CD4-positive, alpha-beta T cell treated with Interleukin-15 for 4 hours (primary cell): ENCODE results near the gene KRTAP19-1.
A peak's percentile ranks its signal among the peaks of the same experiment; 100 is the strongest.

ENCODE experiments used
- DNase-seq: peaks from one replicate; pipeline ENCODE4 v3.0.0-alpha.2; 2020; ENCODE audit warnings: low spot score

Gene KRTAP19-1

DNA sequence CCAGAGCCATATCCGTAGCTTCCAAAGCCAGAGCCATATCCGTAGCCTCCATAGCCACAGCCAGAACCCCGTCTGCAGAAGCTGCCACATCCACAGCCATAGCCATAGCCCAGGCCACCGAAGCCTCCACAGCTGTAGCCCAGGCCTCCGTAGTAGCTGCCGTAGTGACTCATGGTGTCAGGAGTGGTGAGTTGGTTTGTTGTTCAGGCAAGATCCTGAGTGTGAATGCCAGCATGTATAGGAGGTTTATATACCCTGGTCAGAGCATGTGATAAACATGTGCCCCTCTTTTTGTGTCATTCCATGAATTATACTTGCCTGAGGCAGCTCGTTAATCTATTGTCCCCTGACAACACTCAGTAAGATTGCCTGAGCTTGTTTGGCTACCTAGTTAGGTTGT lies at the start of gene KRTAP19-1:
Gene KRTAP19-1, minus strand, starts transcription at position 223 of the 400 bp plus-strand sequence. Its CDS starts 50 bp downstream, at position 173.
- no peak for DNase-seq

GRCh38 chr21:30518876-30519275 lies 38.7 kb upstream of the KRTAP19-1 start:
- DNase-seq = no peak

DNA sequence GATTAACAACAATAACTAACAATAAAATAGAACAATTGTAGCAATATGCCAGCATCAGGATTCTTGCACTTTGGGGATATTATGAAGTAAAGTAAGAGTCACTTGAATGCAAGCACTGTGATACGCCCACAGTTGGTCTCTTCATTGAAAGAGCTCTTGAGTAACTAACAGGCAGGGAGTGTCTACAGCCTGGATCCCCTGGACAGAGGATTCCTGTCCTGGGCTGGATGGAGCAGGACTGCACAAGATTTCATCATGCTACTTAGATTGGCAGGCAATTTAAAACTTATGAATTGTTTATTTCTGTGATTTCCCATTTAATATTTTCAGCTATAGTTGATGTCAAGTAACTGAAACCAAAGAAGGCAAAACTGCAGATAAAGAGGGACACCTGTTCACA lies 35.5 kb upstream of the KRTAP19-1 start:
- no peak for DNase-seq

- peak; percentile 1 for DNase-seq
These were observed 25.5 kb upstream of the KRTAP19-1 start for GRCh38 chr21:30505621-30506205.

DNA sequence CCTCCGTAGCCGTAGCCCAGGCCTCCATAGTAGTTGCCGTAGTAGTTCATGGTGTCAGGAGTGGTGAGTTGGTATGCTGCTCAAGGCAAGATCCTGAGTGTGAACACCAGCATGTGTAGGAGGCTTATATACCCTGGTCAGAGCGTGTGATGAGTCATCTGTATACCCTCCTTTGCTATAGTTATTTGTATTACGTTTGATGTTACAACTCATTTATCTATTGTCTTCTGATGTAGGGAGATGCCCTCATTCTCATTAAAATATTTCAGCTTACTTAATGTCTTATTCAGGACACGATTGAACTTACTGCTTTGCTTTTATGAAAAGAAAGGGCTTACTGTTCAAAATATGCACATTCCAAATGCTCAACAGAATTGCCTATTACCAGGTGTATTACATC lies 21.9 kb upstream of the KRTAP19-1 start, which contains the start of gene KRTAP19-5:
Gene KRTAP19-5, minus strand, starts transcription at position 101 of the 400 bp plus-strand sequence. Its CDS starts 51 bp downstream, at position 50.
- no peak for DNase-seq

DNA sequence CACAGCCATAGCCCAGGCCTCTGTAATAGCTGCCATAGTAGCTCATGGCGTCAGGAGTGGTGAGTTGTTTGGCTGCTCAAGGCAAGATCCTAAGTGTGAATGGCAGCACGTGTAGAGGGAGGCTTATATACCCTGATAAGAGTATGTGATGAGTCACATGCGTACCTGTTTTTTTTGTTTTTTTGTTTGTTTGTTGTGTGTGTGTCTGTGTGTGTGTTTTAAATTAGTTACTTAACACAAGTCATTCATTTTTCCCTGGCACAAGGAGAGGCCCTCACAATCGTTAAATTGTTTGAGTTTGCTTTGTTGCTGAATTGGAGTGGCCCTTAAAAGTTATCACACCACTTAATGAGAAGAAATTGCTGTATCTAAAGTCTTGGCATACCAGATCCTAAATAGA lies 16.9 kb upstream of the KRTAP19-1 start, which contains the start of gene KRTAP19-4:
Gene KRTAP19-4, minus strand, starts transcription at position 101 of the 400 bp plus-strand sequence. Its CDS starts 55 bp downstream, at position 46.
- no peak for DNase-seq

DNA sequence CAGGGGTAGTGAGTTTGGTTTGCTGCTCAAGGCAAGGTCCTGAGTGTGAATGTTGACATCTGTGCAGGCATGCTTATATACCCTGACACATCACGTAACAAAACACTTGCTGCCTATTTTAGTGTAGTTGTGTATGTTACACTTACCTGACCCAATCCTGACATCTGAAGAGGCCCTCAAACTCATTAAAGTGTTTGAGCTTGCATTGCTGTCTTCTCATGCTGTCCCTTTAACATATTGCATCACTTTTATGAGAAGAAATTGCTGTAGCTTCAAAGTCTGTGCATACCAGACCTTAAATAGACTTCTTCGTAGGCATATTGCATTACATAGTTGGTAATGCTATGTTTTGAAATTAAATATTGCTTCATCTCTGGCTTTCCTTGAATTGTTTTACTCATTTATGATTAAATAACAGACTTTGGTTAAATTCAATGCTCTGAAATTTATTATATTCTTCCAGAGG lies 11.8 kb upstream of the KRTAP19-1 start, which contains the start of gene KRTAP19-3:
Gene KRTAP19-3, minus strand, starts transcription at position 51 of the 466 bp plus-strand sequence. CDS start 56 bp downstream, outside the sequence.
- no peak for DNase-seq

DNA sequence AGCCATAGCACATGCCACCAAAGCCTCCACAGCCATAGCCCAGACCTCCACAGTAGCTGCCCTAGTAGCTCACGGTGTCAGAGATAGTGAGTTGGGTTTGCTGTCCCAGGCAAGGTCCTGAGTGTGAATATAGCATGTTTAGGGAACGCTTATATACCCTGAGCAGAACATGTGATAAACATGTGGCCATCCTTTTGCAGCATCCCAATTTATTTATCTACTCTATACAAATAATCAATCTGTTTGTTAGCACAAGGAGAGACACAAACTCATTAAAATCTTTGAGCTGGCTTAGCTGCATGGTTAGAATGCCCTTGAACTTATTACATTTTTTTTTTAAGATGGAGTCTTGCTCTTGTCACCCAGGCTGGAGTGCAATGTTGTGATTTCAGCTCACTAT lies 7.2 kb upstream of the KRTAP19-1 start, which contains the start of gene KRTAP19-2:
Gene KRTAP19-2, minus strand, starts transcription at position 101 of the 400 bp plus-strand sequence. Its CDS starts 88 bp downstream, at position 13.
- no peak for DNase-seq

GRCh38 chr21:30486180-30486579 lies 6.0 kb upstream of the KRTAP19-1 start:
- DNase-seq = no peak

DNA sequence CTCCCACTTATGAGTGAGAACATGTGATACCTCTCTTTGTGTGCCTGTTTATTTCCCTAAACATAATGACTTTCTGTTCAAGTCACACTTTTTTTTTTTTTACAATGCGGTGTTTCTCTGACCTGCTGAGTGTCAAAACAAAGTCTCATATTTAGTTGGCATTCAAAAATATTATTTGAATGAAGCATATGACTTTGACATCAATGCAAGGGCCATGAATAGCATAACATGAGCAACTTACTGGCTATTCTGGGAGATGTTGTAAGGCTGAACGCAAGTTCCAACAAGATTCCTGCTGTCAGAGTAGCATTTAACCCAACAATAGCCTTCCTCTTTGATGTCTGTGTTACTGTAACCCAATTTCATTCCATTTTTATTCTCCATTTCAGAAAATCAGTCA lies 2.0 kb upstream of the KRTAP19-1 start:
- DNase-seq = no peak

GRCh38 chr21:30479259-30479658 lies 908 bp downstream of the KRTAP19-1 start:
- DNase-seq = no peak

GRCh38 chr21:30478004-30478403 lies 2.2 kb downstream of the KRTAP19-1 start:
- no peak for DNase-seq

DNA sequence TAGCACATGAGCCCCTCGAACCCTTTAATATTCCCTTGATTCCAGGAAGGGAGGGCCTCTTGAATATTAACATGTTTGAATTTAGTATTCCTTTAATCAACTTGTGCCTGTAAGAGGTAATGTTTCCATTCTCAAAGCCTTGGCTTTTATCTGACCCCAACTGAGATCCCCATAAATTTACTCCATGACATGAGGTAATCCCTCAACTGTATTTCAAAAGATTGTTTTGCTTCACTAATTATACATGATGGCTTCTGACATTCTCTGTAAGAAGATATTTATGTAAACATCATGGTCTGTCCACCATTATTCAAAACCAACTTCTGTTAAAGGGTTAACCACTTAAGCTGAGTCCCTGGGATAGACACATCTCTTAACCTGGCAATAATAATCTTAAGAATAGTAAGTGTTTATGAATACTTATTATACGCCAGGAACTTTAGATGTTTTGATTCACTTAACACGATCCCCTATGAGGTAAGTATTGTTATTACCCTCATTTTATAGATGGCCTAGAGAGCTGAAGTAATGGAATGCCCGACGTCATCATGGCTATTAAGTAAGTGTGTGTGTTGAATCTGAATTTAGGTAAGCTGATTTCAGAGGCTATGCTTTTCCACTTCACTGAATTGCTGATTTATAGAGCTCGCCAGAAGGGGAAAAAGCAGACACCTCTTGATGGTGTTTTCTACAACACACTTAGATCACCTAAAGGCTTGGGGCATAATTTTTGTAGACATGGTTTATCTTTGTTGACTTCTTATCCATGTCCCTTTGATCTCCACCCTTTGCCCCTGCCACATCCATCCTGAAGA lies 11.1 kb downstream of the KRTAP19-1 start:
- DNase-seq = no peak

- DNase-seq = no peak
These were observed 16.5 kb downstream of the KRTAP19-1 start for GRCh38 chr21:30463713-30464112.

- no peak for DNase-seq
These were observed 31.7 kb downstream of the KRTAP19-1 start for GRCh38 chr21:30448514-30448913.

- DNase-seq = no peak
These were observed 33.1 kb downstream of the KRTAP19-1 start for GRCh38 chr21:30447056-30447455.

DNA sequence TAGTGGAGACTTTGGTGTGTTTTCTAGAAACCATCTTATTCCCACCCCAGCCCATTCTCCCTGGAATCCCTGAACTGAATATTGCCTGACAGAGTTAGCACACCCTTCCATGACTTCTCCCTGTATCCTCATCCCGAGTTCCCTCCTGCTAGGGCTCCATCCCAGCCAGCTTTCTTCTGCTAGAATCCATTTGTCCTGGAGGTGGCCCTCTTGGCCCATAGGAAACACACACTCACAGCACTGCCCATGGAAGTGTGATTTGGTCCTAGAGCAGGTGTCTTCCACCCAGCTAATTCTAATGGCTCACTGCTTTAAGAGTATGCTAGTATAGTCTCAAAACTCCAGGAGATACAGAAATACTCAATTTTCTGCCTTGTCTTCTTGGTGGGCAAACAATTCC lies 36.0 kb downstream of the KRTAP19-1 start:
- DNase-seq = no peak

DNA sequence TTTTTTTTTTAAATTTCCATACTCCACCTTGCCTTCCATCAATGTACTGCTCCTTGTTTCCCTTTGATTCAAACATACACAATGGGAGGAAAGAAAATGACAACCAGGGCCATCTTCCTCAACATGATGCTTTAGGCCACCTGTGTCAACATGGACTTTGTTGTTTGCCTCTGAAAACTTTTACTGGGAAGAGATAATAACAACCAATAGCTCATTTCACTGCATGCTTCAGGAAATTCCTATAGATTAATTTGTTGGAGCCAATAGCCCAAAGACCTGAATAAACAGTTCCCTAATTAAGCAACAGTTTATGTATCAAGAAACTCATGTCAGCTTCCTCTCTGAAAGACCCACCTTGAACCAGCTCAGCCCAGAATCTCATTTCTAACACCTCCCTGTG lies 36.9 kb downstream of the KRTAP19-1 start:
- DNase-seq = no peak

- no peak for DNase-seq
These were observed 40.2 kb downstream of the KRTAP19-1 start, which contains the start of gene KRTAP15-1 for GRCh38 chr21:30439975-30440374. TSS of gene KRTAP15-1 (plus strand) at chr21:30440275. CDS start at chr21:30440328, 53 bp downstream.

GRCh38 chr21:30437010-30437565 lies 43.1 kb downstream of the KRTAP19-1 start:
- no peak for DNase-seq

GRCh38 chr21:30434033-30434631 lies 46.0 kb downstream of the KRTAP19-1 start:
- no peak for DNase-seq

- DNase-seq = no peak
These were observed 50.0 kb downstream of the KRTAP19-1 start, which contains the start of gene KRTAP13-4 for GRCh38 chr21:30430170-30430655. TSS of gene KRTAP13-4 (plus strand) at chr21:30430220. CDS start at chr21:30430276, 56 bp downstream.
